H1 (cell line): ENCODE data around the gene MAP4K4. TPM values are rescaled to one million over a fixed set of nuclear protein-coding genes. Genes with fewer than 3 reads are reported as not detected.

Source experiments
- CTCF ChIA-PET: fragments of 300-600 bp; sonication (Branson Sonifier 250); formaldehyde crosslinking; loops from one replicate; lab custom pipeline; 2021; ENCODE audit not compliant: partially characterized antibody; lab: Charles Lee
- POLR2A ChIA-PET: fragments of 300-600 bp; sonication (Branson Sonifier 250); formaldehyde crosslinking; loops from one replicate; lab custom pipeline; 2021; ENCODE audit warnings: inconsistent platforms; ENCODE audit not compliant: partially characterized antibody; lab: Charles Lee
- DNase-seq, 2 experiments: peaks; one replicate each; pipeline versions ENCODE4 v3.0.0 to v3.0.0-alpha.2; 2010 to 2022; ENCODE audit warnings: low spot score in 2 of 2, low read depth in 1 of 2, mixed read lengths in 1 of 2
- FAIRE-seq: peaks from 2 replicates; lab custom pipeline; 2011; peaks lifted over from hg19 to GRCh38; lab: Jason Lieb, UNC
- H2AFZ ChIP-seq: 2 replicates; pipeline ENCODE4 v1.8.1; 2012; ENCODE audit warnings: low read length, inconsistent platforms
- H2AK5ac ChIP-seq: 2 replicates; pipeline ENCODE4 v1.6.1; 2013; ENCODE audit warnings: low read depth, low read length
- H2BK120ac ChIP-seq: replicated peaks from 2 replicates; pipeline ENCODE3; 2013; ENCODE audit warnings: low read depth, low read length, inconsistent platforms
- H2BK12ac ChIP-seq: 2 replicates; pipeline ENCODE4 v1.6.1; 2013; ENCODE audit warnings: low read depth, low read length
- H2BK15ac ChIP-seq: 2 replicates; pipeline ENCODE4 v1.6.1; 2013; ENCODE audit warnings: low read length
- H2BK20ac ChIP-seq: 2 replicates; pipeline ENCODE4 v1.6.1; 2013; ENCODE audit warnings: low read length
- H2BK5ac ChIP-seq: 2 replicates; pipeline ENCODE4 v1.6.1; 2013; ENCODE audit warnings: low read depth, low read length
- H3K14ac ChIP-seq: 2 replicates; pipeline ENCODE4 v1.6.1; 2013; ENCODE audit warnings: inconsistent platforms; ENCODE audit not compliant: insufficient read length
- H3K18ac ChIP-seq: 2 replicates; pipeline ENCODE4 v1.6.1; 2013; ENCODE audit warnings: low read length; ENCODE audit errors: extremely low read depth
- H3K23ac ChIP-seq: 2 replicates; pipeline ENCODE4 v1.6.1; 2013; ENCODE audit warnings: inconsistent platforms; ENCODE audit not compliant: insufficient read length
- H3K23me2 ChIP-seq: 2 replicates; pipeline ENCODE4 v1.6.1; 2013; ENCODE audit warnings: low read depth, low read length
- H3K27ac ChIP-seq: 2 replicates; pipeline ENCODE4 v1.6.1; 2011; ENCODE audit warnings: low read depth, low read length, inconsistent platforms
- H3K27me3 ChIP-seq, 4 experiments: replicated peaks in 1 of 4; 1 replicate in 1 of 4; 2 replicates in 3 of 4; pipeline versions ENCODE4 v1.6.1 to v1.8.1; 2011 to 2013; ENCODE audit warnings: low read length in 3 of 4, mild to moderate bottlenecking in 3 of 4, inconsistent platforms in 2 of 4, mixed read lengths in 2 of 4, moderate library complexity in 1 of 4; ENCODE audit not compliant: control insufficient read depth in 3 of 4, insufficient read depth in 3 of 4; ENCODE audit errors: extremely low read depth in 1 of 4
- H3K36me3 ChIP-seq, 4 experiments: 2 replicates each; pipeline versions ENCODE4 v1.6.1 to v1.8.1; 2011 to 2013; ENCODE audit warnings: mild to moderate bottlenecking in 4 of 4, low read length in 3 of 4, moderate library complexity in 2 of 4, control low read depth in 1 of 4, inconsistent platforms in 1 of 4; ENCODE audit not compliant: insufficient read depth in 4 of 4, control insufficient read depth in 2 of 4
- H3K4ac ChIP-seq: replicated peaks from 2 replicates; pipeline ENCODE3; 2013; ENCODE audit warnings: low read length, low read depth, mixed read lengths, inconsistent platforms; ENCODE audit not compliant: insufficient read length
- H3K4me1 ChIP-seq, 4 experiments: replicated peaks in 1 of 4; 1 replicate in 1 of 4; 2 replicates in 3 of 4; pipeline versions ENCODE4 v1.6.1 to v1.8.1; 2011 to 2013; ENCODE audit warnings: low read length in 3 of 4, inconsistent platforms in 2 of 4, mixed read lengths in 1 of 4; ENCODE audit not compliant: insufficient read depth in 4 of 4, control insufficient read depth in 3 of 4
- H3K4me2 ChIP-seq, 2 experiments: 2 replicates each; pipeline versions ENCODE4 v1.6.1 to v1.8.1; 2011 to 2013; ENCODE audit warnings: low read depth in 2 of 2, low read length in 2 of 2, control low read depth in 1 of 2, inconsistent platforms in 1 of 2, mild to moderate bottlenecking in 1 of 2; ENCODE audit not compliant: insufficient read depth in 1 of 2
- H3K4me3 ChIP-seq, 4 experiments: fragments of 200-600, 300-600 bp in 1 of 4; sonication (generic), shearing (Covaris generic), sonication (Bioruptor Twin) in 1 of 4; 2 replicates each; pipeline versions ENCODE4 v1.5.1 to v1.8.1; 2011 to 2016; ENCODE audit warnings: low read length in 4 of 4, low read depth in 3 of 4, control low read depth in 2 of 4, inconsistent platforms in 2 of 4, mild to moderate bottlenecking in 2 of 4, mixed read lengths in 1 of 4, moderate library complexity in 1 of 4; ENCODE audit not compliant: insufficient read depth in 2 of 4; ENCODE audit errors: extremely low read depth in 1 of 4
- H3K56ac ChIP-seq: replicated peaks from 2 replicates; pipeline ENCODE3; 2013; ENCODE audit warnings: low read depth, mild to moderate bottlenecking, mixed read lengths, low read length, inconsistent platforms; ENCODE audit not compliant: insufficient read length
- H3K79me1 ChIP-seq: 2 replicates; pipeline ENCODE4 v1.6.1; 2013; ENCODE audit warnings: low read depth, low read length, control low read depth
- H3K79me2 ChIP-seq, 2 experiments: 2 replicates each; pipeline versions ENCODE4 v1.6.1 to v1.8.1; 2012 to 2013; ENCODE audit warnings: low read length in 2 of 2, mild to moderate bottlenecking in 2 of 2, inconsistent platforms in 1 of 2; ENCODE audit not compliant: insufficient read depth in 2 of 2, control insufficient read depth in 1 of 2
- H3K9ac ChIP-seq, 4 experiments: replicated peaks in 1 of 4; 1 replicate in 1 of 4; 2 replicates in 3 of 4; pipeline versions ENCODE4 v1.6.1 to v1.8.1; 2011 to 2013; ENCODE audit warnings: low read depth in 3 of 4, low read length in 3 of 4, control low read depth in 2 of 4, mild to moderate bottlenecking in 2 of 4, moderate library complexity in 2 of 4, inconsistent platforms in 1 of 4; ENCODE audit errors: extremely low read depth in 1 of 4
- H3K9me3 ChIP-seq, 2 experiments: 2 replicates each; pipeline versions ENCODE4 v1.6.1 to v1.8.1; 2012 to 2013; ENCODE audit warnings: mild to moderate bottlenecking in 2 of 2, moderate library complexity in 2 of 2, control low read depth in 1 of 2, inconsistent platforms in 1 of 2, low read depth in 1 of 2, low read length in 1 of 2, mixed read lengths in 1 of 2; ENCODE audit not compliant: insufficient read depth in 2 of 2
- H4K20me1 ChIP-seq, 2 experiments: replicated peaks in 1 of 2; 2 replicates each; pipeline versions ENCODE3 to v1.8.1; 2011 to 2013; ENCODE audit warnings: inconsistent platforms in 2 of 2, low read length in 2 of 2, mild to moderate bottlenecking in 1 of 2; ENCODE audit not compliant: insufficient read depth in 2 of 2, control insufficient read depth in 1 of 2
- H4K5ac ChIP-seq: 2 replicates; pipeline ENCODE4 v1.6.1; 2013; ENCODE audit warnings: low read length, low read depth, mixed read lengths, inconsistent platforms; ENCODE audit not compliant: insufficient read length
- H4K8ac ChIP-seq: 2 replicates; pipeline ENCODE4 v1.8.0; 2013; ENCODE audit warnings: mild to moderate bottlenecking, moderate library complexity, low read length, inconsistent platforms; ENCODE audit not compliant: insufficient read depth; ENCODE audit errors: extremely low read depth
- H4K91ac ChIP-seq: replicated peaks from 2 replicates; pipeline ENCODE3; 2013; ENCODE audit warnings: low read length, mixed read lengths, inconsistent platforms; ENCODE audit not compliant: insufficient read length
- NRF1 ChIP-seq: IDR thresholded peaks from 2 replicates; pipeline ENCODE4 v1.6.1; 2011; ENCODE audit warnings: mild to moderate bottlenecking, low read depth, low read length, improper control_type of control experiment
- WGBS, 2 experiments: shearing (Covaris generic) in 1 of 2; methylation state at CpG; one replicate each; pipeline versions ENCODE4 v1.1.6 to v1.1.7; 2013 to 2015; ENCODE audit warnings: low lambda C conversion rate in 2 of 2, mixed read lengths in 2 of 2, inconsistent platforms in 1 of 2, low coverage in 1 of 2, missing lambda C conversion rate in 1 of 2; ENCODE audit not compliant: insufficient replicate concordance in 2 of 2, insufficient coverage in 1 of 2, insufficient read length in 1 of 2; ENCODE audit errors: extremely low coverage in 1 of 2, missing lambda C conversion rate in 1 of 2; 5-methylcytosine and 5-hydroxymethylcytosine counted together
- polyA plus RNA-seq, 7 experiments: library from polyadenylated mRNA; depleted of rRNA in 3 of 7; stranded (reverse) in 5 of 7; unstranded in 2 of 7; fragments of >200 nt in 5 of 7; fragments of 200-250 nt in 2 of 7; gene quantifications; 1 replicate in 5 of 7; 2 replicates in 1 of 7; 4 replicates in 1 of 7; pipeline versions ENCODE4 v1.2.1 to v1.2.3, GENCODE V29; 2011 to 2013; ENCODE audit warnings: missing spikeins in 2 of 7, mixed read lengths in 2 of 7
- total RNA-seq: library from RNA; stranded (reverse); fragmentation: NEBNext Ultra II Directional; extraction: Animal tissue kit (Norgen Biotek cat#: 25700); gene quantifications from 2 replicates; pipeline ENCODE4 v1.2.1, GENCODE V29; 2021

Gene MAP4K4
- total and polyA plus RNA-seq, 2 of the 8 experiments (the other 6 are each of a cell fraction or from before 2014, with no cell fraction given), result 53.2 to 138 TPM

DNA sequence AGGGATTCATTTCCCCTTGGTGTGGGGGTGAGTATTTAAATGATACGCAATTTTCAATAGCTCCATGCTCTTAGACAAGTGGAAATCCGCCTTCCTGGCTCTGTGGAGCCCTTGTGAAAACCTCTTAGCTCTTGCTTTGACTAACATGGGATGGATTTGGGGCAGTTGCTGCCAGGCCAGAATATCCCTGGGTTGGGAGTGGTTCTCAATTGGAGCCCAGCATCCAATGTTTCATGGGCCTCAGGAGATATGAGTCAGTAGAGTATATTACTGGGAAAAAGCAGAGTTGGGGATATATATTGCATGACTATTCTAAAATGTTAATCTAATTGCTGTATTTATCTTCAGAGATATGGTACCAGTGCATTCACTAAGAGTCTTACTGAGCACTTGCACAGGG is 189.8 kb downstream of the MAP4K4 start:
- H3K9me3 ChIP-seq, result 0 out of 4 replicates have a peak, but pooled peaks cover 0 to 2% of the 10 kb centered on the region in 2 experiments

More for the DNA sequence above, 189.8 kb downstream of the MAP4K4 start:
- no peak overlapping the region for H2BK12ac ChIP-seq
- no peak overlapping the region for H4K91ac ChIP-seq
- H3K27ac ChIP-seq, result no peak overlapping the region
- no peak overlapping the region for H3K18ac ChIP-seq
- H2AK5ac ChIP-seq, result no peak overlapping the region
- no peaks in the 10 kb centered on the region for H4K20me1 ChIP-seq
- ChIA-PET POLR2A (no interaction called here), CTCF (interaction anchor here (0.7 kb wide), 1 partner anchor 21 kb away, joined by 3 read pairs; no protein-coding TSS in a partner anchor)
- no peak overlapping the region for H3K4ac ChIP-seq
- no peak overlapping the region for H2BK120ac ChIP-seq
- H3K79me1 ChIP-seq, result 0 out of 2 replicates have a peak, but pooled peaks cover 2% of the 10 kb centered on the region
- no peak overlapping the region for H4K8ac ChIP-seq
- no peak overlapping the region for H3K4me2 ChIP-seq
- WGBS, 2 experiments, result 93% methylated on average over 2 of the region's 2 CpGs; no CpG with 5 or more reads in 1 of the 2 experiments
- no peak overlapping the region for H3K56ac ChIP-seq
- no peak overlapping the region for H3K23ac ChIP-seq
- H2AFZ ChIP-seq, result no peak overlapping the region
- no peak overlapping the region for H2BK20ac ChIP-seq
- TF ChIP-seq NRF1, result no peak
- H2BK15ac ChIP-seq, result no peak overlapping the region
- peaks cover 8 to 68% (median 38%) of the 10 kb centered on the region in 4 experiments for H3K36me3 ChIP-seq
- H3K23me2 ChIP-seq, result no peaks in the 10 kb centered on the region
- H4K5ac ChIP-seq, result no peak overlapping the region
- no peak overlapping the region for H3K4me3 ChIP-seq
- H2BK5ac ChIP-seq, result no peak overlapping the region
- H3K79me2 ChIP-seq, result no peaks in the 10 kb centered on the region
- H3K4me1 ChIP-seq, result peaks cover 0 to 2% (median 0%) of the 10 kb centered on the region in 4 experiments; a peak in 1 of 7 replicates
- no peak overlapping the region for H3K14ac ChIP-seq
- FAIRE-seq, result no peak
- H3K27me3 ChIP-seq, result no peaks in the 10 kb centered on the region
- DNase-seq, result no peak
- H3K9ac ChIP-seq, result no peak overlapping the region
